Measurements from ENCODE around the gene VWA5B1. TPM values are rescaled to one million over a fixed set of nuclear protein-coding genes. Genes with fewer than 3 reads are reported as not detected.

Gene VWA5B1
- total and polyA plus RNA-seq, 4 experiments from 2014 or later, result 0.11 to 0.17 TPM; not detected in 2

- DNase-seq, result no peak
- Mint-ChIP-seq H3K36me3 (no peaks in the 10 kb centered on the region), H3K4me1 (peaks cover 0 to 6% (median under 1%) of the 10 kb centered on the region in 4 donors), H3K9me3 (peaks cover 0 to 5% (median 0%) of the 10 kb centered on the region in 8 donors), H3K4me3 (no peak overlapping the region), H3K27ac (peak overlapping the region in 1 of 7 donors; percentile 44), H3K27me3 (peaks cover 38 to 51% of the 10 kb centered on the region in 2 donors)
- no peaks in the 10 kb centered on the region for H3K36me3 ChIP-seq (ENCODE audit: insufficient read depth, low read length)
- intact Hi-C loops (cut with micrococcal nuclease), result no loop called here
- no peak overlapping the region for H3K4me3 ChIP-seq (ENCODE audit: low read length in 2 of 2)
- ChIA-PET POLR2A (ENCODE audit: partially characterized antibody) (no interaction called here), CTCF (ENCODE audit: partially characterized antibody) (interaction anchor here (0.7 to 1.2 kb wide), 2 partner anchors 11 to 155 kb away, joined by 4 read pairs; no protein-coding TSS in a partner anchor)
- H3K27me3 ChIP-seq (ENCODE audit: insufficient read depth, low read length), result peaks cover 4% of the 10 kb centered on the region
- H3K27ac ChIP-seq (ENCODE audit: low read depth, low read length), result no peak overlapping the region
- H3K4me1 ChIP-seq (ENCODE audit: insufficient read depth, low read length), result no peaks in the 10 kb centered on the region
- no peaks in the 10 kb centered on the region for H3K9me3 ChIP-seq (ENCODE audit: control insufficient read depth in 1 of 2, low read length in 2 of 2)
Measured at GRCh38 chr1:20381045-20381641, 90.5 kb downstream of the VWA5B1 start.

GRCh38 chr1:20381961-20382360 lies 91.3 kb downstream of the VWA5B1 start:
- Mint-ChIP-seq H3K27me3 (peaks cover 42 to 56% of the 10 kb centered on the region in 2 donors), H3K36me3 (no peaks in the 10 kb centered on the region), H3K9me3 (peaks cover 0 to 5% (median 0%) of the 10 kb centered on the region in 8 donors), H3K4me1 (peaks cover 0 to 2% (median 0%) of the 10 kb centered on the region in 4 donors), H3K4me3 (no peak overlapping the region), H3K27ac (no peak overlapping the region)
- Histone ChIP-seq H3K27ac (ENCODE audit: low read depth, low read length) (no peak overlapping the region), H3K9me3 (ENCODE audit: control insufficient read depth in 1 of 2, low read length in 2 of 2) (no peaks in the 10 kb centered on the region), H3K4me1 (ENCODE audit: insufficient read depth, low read length) (no peaks in the 10 kb centered on the region), H3K27me3 (ENCODE audit: insufficient read depth, low read length) (peaks cover 4% of the 10 kb centered on the region), H3K36me3 (ENCODE audit: insufficient read depth, low read length) (no peaks in the 10 kb centered on the region), H3K4me3 (ENCODE audit: low read length in 2 of 2) (no peak overlapping the region)
- ChIA-PET CTCF (ENCODE audit: partially characterized antibody) (interaction anchor here (1.2 kb wide), 1 partner anchor 12 kb away, joined by 4 read pairs; no protein-coding TSS in a partner anchor), POLR2A (ENCODE audit: partially characterized antibody) (no interaction called here)
- intact Hi-C loops (cut with micrococcal nuclease), result no loop called here
- DNase-seq, result no peak

- peaks cover 41 to 58% of the 10 kb centered on the region in 2 donors for H3K27me3 Mint-ChIP-seq
- H3K4me3 Mint-ChIP-seq, result no peak overlapping the region
- Histone ChIP-seq H3K4me1 (ENCODE audit: insufficient read depth, low read length) (no peaks in the 10 kb centered on the region), H3K27ac (ENCODE audit: low read depth, low read length) (no peak overlapping the region), H3K27me3 (ENCODE audit: insufficient read depth, low read length) (no peaks in the 10 kb centered on the region), H3K9me3 (ENCODE audit: control insufficient read depth in 1 of 2, low read length in 2 of 2) (no peaks in the 10 kb centered on the region), H3K4me3 (ENCODE audit: low read length in 2 of 2) (no peak overlapping the region), H3K36me3 (ENCODE audit: insufficient read depth, low read length) (no peaks in the 10 kb centered on the region)
- H3K36me3 Mint-ChIP-seq, result no peaks in the 10 kb centered on the region
- H3K4me1 Mint-ChIP-seq, result no peaks in the 10 kb centered on the region
- POLR2A ChIA-PET (ENCODE audit: partially characterized antibody), result no interaction called here
- H3K9me3 Mint-ChIP-seq, result peaks cover 0 to 5% (median 0%) of the 10 kb centered on the region in 8 donors
- CTCF ChIA-PET (ENCODE audit: partially characterized antibody), result no interaction called here
- intact Hi-C loops (cut with micrococcal nuclease), result no loop called here
- no peak overlapping the region for H3K27ac Mint-ChIP-seq
- DNase-seq, result no peak
Measured at GRCh38 chr1:20382711-20383110, 92.0 kb downstream of the VWA5B1 start.

GRCh38 chr1:20383631-20384030 lies 93.0 kb downstream of the VWA5B1 start:
- Mint-ChIP-seq H3K9me3 (peaks cover 0 to 5% (median 0%) of the 10 kb centered on the region in 8 donors), H3K27me3 (peaks cover 47 to 65% of the 10 kb centered on the region in 2 donors), H3K36me3 (no peaks in the 10 kb centered on the region), H3K27ac (no peak overlapping the region), H3K4me3 (no peak overlapping the region), H3K4me1 (no peaks in the 10 kb centered on the region)
- DNase-seq, result no peak
- Histone ChIP-seq H3K36me3 (ENCODE audit: insufficient read depth, low read length) (no peaks in the 10 kb centered on the region), H3K27ac (ENCODE audit: low read depth, low read length) (no peak overlapping the region), H3K27me3 (ENCODE audit: insufficient read depth, low read length) (no peaks in the 10 kb centered on the region), H3K4me1 (ENCODE audit: insufficient read depth, low read length) (no peaks in the 10 kb centered on the region), H3K9me3 (ENCODE audit: control insufficient read depth in 1 of 2, low read length in 2 of 2) (no peaks in the 10 kb centered on the region), H3K4me3 (ENCODE audit: low read length in 2 of 2) (no peak overlapping the region)
- intact Hi-C loops (cut with micrococcal nuclease), result no loop called here
- CTCF ChIA-PET (ENCODE audit: partially characterized antibody), result no interaction called here
- POLR2A ChIA-PET (ENCODE audit: partially characterized antibody), result no interaction called here

- ChIA-PET CTCF (ENCODE audit: partially characterized antibody) (no interaction called here), POLR2A (ENCODE audit: partially characterized antibody) (no interaction called here)
- Histone ChIP-seq H3K4me1 (ENCODE audit: insufficient read depth, low read length) (no peaks in the 10 kb centered on the region), H3K4me3 (ENCODE audit: low read length in 2 of 2) (no peak overlapping the region), H3K36me3 (ENCODE audit: insufficient read depth, low read length) (no peaks in the 10 kb centered on the region), H3K9me3 (ENCODE audit: control insufficient read depth in 1 of 2, low read length in 2 of 2) (no peaks in the 10 kb centered on the region), H3K27ac (ENCODE audit: low read depth, low read length) (no peak overlapping the region), H3K27me3 (ENCODE audit: insufficient read depth, low read length) (no peaks in the 10 kb centered on the region)
- intact Hi-C loops (cut with micrococcal nuclease), result no loop called here
- H3K36me3 Mint-ChIP-seq, result no peaks in the 10 kb centered on the region
- peaks cover 0 to 5% (median 0%) of the 10 kb centered on the region in 8 donors for H3K9me3 Mint-ChIP-seq
- H3K27ac Mint-ChIP-seq, result no peak overlapping the region
- no peaks in the 10 kb centered on the region for H3K4me1 Mint-ChIP-seq
- no peak overlapping the region for H3K4me3 Mint-ChIP-seq
- H3K27me3 Mint-ChIP-seq, result peaks cover 44 to 59% of the 10 kb centered on the region in 2 donors
- no peak for DNase-seq
Measured at GRCh38 chr1:20385630-20386029, 95.0 kb downstream of the VWA5B1 start.

- DNase-seq, result no peak
- intact Hi-C loops (cut with micrococcal nuclease), result no loop called here
- H3K36me3 Mint-ChIP-seq, result no peaks in the 10 kb centered on the region
- ChIA-PET CTCF (ENCODE audit: partially characterized antibody) (no interaction called here), POLR2A (ENCODE audit: partially characterized antibody) (no interaction called here)
- H3K27me3 Mint-ChIP-seq, result peaks cover 44 to 65% of the 10 kb centered on the region in 2 donors
- no peak overlapping the region for H3K27ac Mint-ChIP-seq
- no peak overlapping the region for H3K4me3 ChIP-seq (ENCODE audit: low read length in 2 of 2)
- no peaks in the 10 kb centered on the region for H3K27me3 ChIP-seq (ENCODE audit: insufficient read depth, low read length)
- H3K36me3 ChIP-seq (ENCODE audit: insufficient read depth, low read length), result no peaks in the 10 kb centered on the region
- H3K4me3 Mint-ChIP-seq, result no peak overlapping the region
- H3K4me1 Mint-ChIP-seq, result no peaks in the 10 kb centered on the region
- H3K27ac ChIP-seq (ENCODE audit: low read depth, low read length), result no peak overlapping the region
- no peaks in the 10 kb centered on the region for H3K9me3 ChIP-seq (ENCODE audit: control insufficient read depth in 1 of 2, low read length in 2 of 2)
- H3K9me3 Mint-ChIP-seq, result peaks cover 0 to 5% (median 0%) of the 10 kb centered on the region in 8 donors
- no peaks in the 10 kb centered on the region for H3K4me1 ChIP-seq (ENCODE audit: insufficient read depth, low read length)
Measured at GRCh38 chr1:20386323-20387081, 95.8 kb downstream of the VWA5B1 start.

GRCh38 chr1:20389571-20389970 lies 98.9 kb downstream of the VWA5B1 start:
- Histone ChIP-seq H3K27me3 (ENCODE audit: insufficient read depth, low read length) (no peaks in the 10 kb centered on the region), H3K4me3 (ENCODE audit: low read length in 2 of 2) (no peak overlapping the region), H3K9me3 (ENCODE audit: control insufficient read depth in 1 of 2, low read length in 2 of 2) (no peaks in the 10 kb centered on the region), H3K4me1 (ENCODE audit: insufficient read depth, low read length) (no peaks in the 10 kb centered on the region), H3K36me3 (ENCODE audit: insufficient read depth, low read length) (no peaks in the 10 kb centered on the region), H3K27ac (ENCODE audit: low read depth, low read length) (no peak overlapping the region)
- H3K36me3 Mint-ChIP-seq, result no peaks in the 10 kb centered on the region
- POLR2A ChIA-PET (ENCODE audit: partially characterized antibody), result no interaction called here
- no peaks in the 10 kb centered on the region for H3K4me1 Mint-ChIP-seq
- no peak for DNase-seq
- no peak overlapping the region for H3K4me3 Mint-ChIP-seq
- intact Hi-C loops (cut with micrococcal nuclease), result no loop called here
- peaks cover 35 to 71% of the 10 kb centered on the region in 2 donors for H3K27me3 Mint-ChIP-seq
- CTCF ChIA-PET (ENCODE audit: partially characterized antibody), result interaction anchor here (1.1 to 1.5 kb wide), 2 partner anchors 105 to 156 kb away, joined by 4 read pairs; no protein-coding TSS in a partner anchor
- H3K9me3 Mint-ChIP-seq, result peaks cover 3 to 13% (median 5%) of the 10 kb centered on the region in 8 donors
- H3K27ac Mint-ChIP-seq, result no peak overlapping the region

Data from CD4-positive, alpha-beta memory T cell (primary cell).